SK-N-SH treated with all-trans-retinoic acid at 6 μM for 48 hours (cell line): Measurements from ENCODE around the gene OSBPL1A.

ENCODE experiments used
- ATAC-seq: fragments of 200-7000 bp; cut with Tn5 transposase; 3 replicates; pipeline ENCODE4 v1.9.1; 2020; ENCODE audit warnings: mild to moderate bottlenecking, moderate library complexity
- ARNTL ChIP-seq: fragments of 450-650 bp; formaldehyde crosslinking; IDR thresholded peaks from 2 replicates; pipeline ENCODE4 v1.5.0; 2020; ENCODE audit warnings: low read depth, mild to moderate bottlenecking, moderate library complexity, borderline replicate concordance
- BACH2 ChIP-seq: fragments of 250-450 bp; sonication (Bioruptor Pico); IDR thresholded peaks from 2 replicates; pipeline ENCODE4 v1.9.0; 2021; ENCODE audit warnings: mild to moderate bottlenecking, borderline replicate concordance
- CSDC2 ChIP-seq: fragments of 250-450 bp; sonication (Bioruptor Pico); IDR thresholded peaks from 2 replicates; pipeline ENCODE4 v1.5.0; 2020; ENCODE audit warnings: mild to moderate bottlenecking, moderate library complexity
- CSRNP3 ChIP-seq: fragments of 250-450 bp; sonication (Bioruptor Pico); IDR thresholded peaks from 2 replicates; pipeline ENCODE4 v1.5.1; 2021; ENCODE audit warnings: mild to moderate bottlenecking, moderate library complexity
- ESRRG ChIP-seq: fragments of 250-450 bp; sonication (Bioruptor Pico); IDR thresholded peaks from 2 replicates; pipeline ENCODE4 v1.6.1; 2021; ENCODE audit warnings: mild to moderate bottlenecking
- GLIS3 ChIP-seq: fragments of 250-450 bp; sonication (Bioruptor Pico); IDR thresholded peaks from 2 replicates; pipeline ENCODE4 v1.5.0; 2020; ENCODE audit warnings: mild to moderate bottlenecking, moderate library complexity
- ISL1 ChIP-seq: fragments of 250-450 bp; sonication (Bioruptor Pico); IDR thresholded peaks from 2 replicates; pipeline ENCODE4 v2.1.2; 2022; ENCODE audit warnings: mild to moderate bottlenecking, moderate library complexity
- OSR1 ChIP-seq: fragments of 250-450 bp; sonication (Bioruptor Pico); IDR thresholded peaks from 2 replicates; pipeline ENCODE4 v1.8.0; 2022; ENCODE audit warnings: moderate library complexity, mild to moderate bottlenecking, inconsistent platforms
- PPARA ChIP-seq: fragments of 250-450 bp; sonication (Bioruptor Pico); IDR thresholded peaks from 2 replicates; pipeline ENCODE4 v1.5.0; 2020; ENCODE audit warnings: mild to moderate bottlenecking, borderline replicate concordance
- RARB ChIP-seq: fragments of 250-450 bp; sonication (Bioruptor Pico); IDR thresholded peaks from 2 replicates; pipeline ENCODE4 v1.8.0; 2021; ENCODE audit warnings: mild to moderate bottlenecking, moderate library complexity
- TCF4 ChIP-seq: fragments of 250-450 bp; sonication (Bioruptor Pico); IDR thresholded peaks from 2 replicates; pipeline ENCODE4 v1.8.0; 2021; ENCODE audit warnings: mild to moderate bottlenecking, moderate library complexity, borderline replicate concordance
- TOX ChIP-seq: fragments of 250-450 bp; sonication (Bioruptor Pico); IDR thresholded peaks from 2 replicates; pipeline ENCODE4 v1.8.0; 2021; ENCODE audit warnings: mild to moderate bottlenecking, moderate library complexity, borderline replicate concordance
- ZC3H10 ChIP-seq: fragments of 250-450 bp; sonication (Bioruptor Pico); IDR thresholded peaks from 2 replicates; pipeline ENCODE4 v1.5.1; 2021; ENCODE audit warnings: mild to moderate bottlenecking, moderate library complexity
- ZFP3 ChIP-seq: fragments of 250-450 bp; sonication (Bioruptor Pico); IDR thresholded peaks from 2 replicates; pipeline ENCODE4 v1.5.0; 2020; ENCODE audit warnings: mild to moderate bottlenecking, moderate library complexity
- ZFP30 ChIP-seq: fragments of 450-650 bp; formaldehyde crosslinking; IDR thresholded peaks from 2 replicates; pipeline ENCODE4 v1.5.0; 2022; ENCODE audit warnings: mild to moderate bottlenecking, moderate library complexity
- ZNF565 ChIP-seq: fragments of 450-650 bp; formaldehyde crosslinking; conservative IDR thresholded peaks from 2 replicates; pipeline ENCODE4 v1.5.0; 2020; ENCODE audit warnings: low read depth, mild to moderate bottlenecking, moderate library complexity
- ZNF70 ChIP-seq: fragments of 450-650 bp; formaldehyde crosslinking; IDR thresholded peaks from 2 replicates; pipeline ENCODE4 v1.5.0; 2020; ENCODE audit warnings: mild to moderate bottlenecking, moderate library complexity
- TF ChIP-seq, protein P1 (sequence below): fragments of 250-450 bp; sonication (Bioruptor Pico); IDR thresholded peaks from 2 replicates; pipeline ENCODE4 v1.5.1; 2020; ENCODE audit warnings: low read depth, mild to moderate bottlenecking, moderate library complexity
- TF ChIP-seq, protein P2 (sequence below): fragments of 250-450 bp; sonication (Bioruptor Pico); IDR thresholded peaks from 2 replicates; pipeline ENCODE4 v1.8.0; 2021; ENCODE audit warnings: low read depth, mild to moderate bottlenecking, moderate library complexity, borderline replicate concordance
- TF ChIP-seq, protein P3 (sequence below): fragments of 250-450 bp; sonication (Bioruptor Pico); IDR thresholded peaks from 2 replicates; pipeline ENCODE4 v1.5.0; 2020; ENCODE audit warnings: mild to moderate bottlenecking, moderate library complexity

The OSBPL1A gene

DNA sequence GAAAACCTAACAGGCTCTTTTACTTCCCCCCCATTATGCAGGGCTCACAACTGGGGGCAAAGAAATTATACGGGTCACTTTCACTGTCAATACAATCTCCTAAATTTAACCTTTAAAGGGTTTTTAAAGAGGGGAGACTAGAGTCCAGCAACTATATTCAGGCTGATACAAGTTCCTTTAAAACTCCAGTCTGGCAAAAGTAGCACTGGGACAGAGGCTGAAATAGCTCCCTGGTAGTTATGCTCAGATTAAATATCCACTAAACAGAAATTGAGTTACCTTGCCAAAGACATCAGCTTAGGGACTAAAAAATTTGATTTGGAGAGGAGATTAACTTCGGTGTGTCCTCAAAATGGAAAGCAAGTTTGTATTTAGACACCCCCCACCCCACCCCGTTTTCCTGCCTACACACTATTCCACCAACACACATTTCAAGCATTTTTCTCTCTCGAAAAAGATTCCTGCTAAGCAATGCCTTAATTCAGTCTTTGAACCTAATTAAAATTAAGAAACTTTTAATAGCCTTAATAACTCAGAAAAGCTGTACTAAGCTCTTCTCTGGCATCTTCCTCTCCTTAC lies 127.2 kb downstream of the OSBPL1A start:
- 0 out of 3 replicates have a peak, but pooled peaks have one; percentile 10 for ATAC-seq
- TF ChIP-seq TCF4 (CRISPR knock-in tag) (no peak), GLIS3 (CRISPR knock-in tag) (no peak), OSR1 (CRISPR knock-in tag) (no peak), BACH2 (no peak), CSDC2 (no peak), TOX (CRISPR knock-in tag) (no peak), ZC3H10 (no peak), ZFP30 (CRISPR knock-in tag) (no peak), ESRRG (CRISPR knock-in tag) (no peak), PPARA (CRISPR knock-in tag) (no peak), ZNF565 (CRISPR knock-in tag) (no peak), RARB (CRISPR knock-in tag) (no peak), CSRNP3 (CRISPR knock-in tag) (no peak), ISL1 (CRISPR knock-in tag) (no peak)
- TF ChIP-seq, protein P1, sequence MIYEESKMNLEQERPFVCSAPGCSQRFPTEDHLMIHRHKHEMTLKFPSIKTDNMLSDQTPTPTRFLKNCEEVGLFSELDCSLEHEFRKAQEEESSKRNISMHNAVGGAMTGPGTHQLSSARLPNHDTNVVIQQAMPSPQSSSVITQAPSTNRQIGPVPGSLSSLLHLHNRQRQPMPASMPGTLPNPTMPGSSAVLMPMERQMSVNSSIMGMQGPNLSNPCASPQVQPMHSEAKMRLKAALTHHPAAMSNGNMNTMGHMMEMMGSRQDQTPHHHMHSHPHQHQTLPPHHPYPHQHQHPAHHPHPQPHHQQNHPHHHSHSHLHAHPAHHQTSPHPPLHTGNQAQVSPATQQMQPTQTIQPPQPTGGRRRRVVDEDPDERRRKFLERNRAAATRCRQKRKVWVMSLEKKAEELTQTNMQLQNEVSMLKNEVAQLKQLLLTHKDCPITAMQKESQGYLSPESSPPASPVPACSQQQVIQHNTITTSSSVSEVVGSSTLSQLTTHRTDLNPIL (CRISPR knock-in tag), result no peak
- TF ChIP-seq, protein P2, sequence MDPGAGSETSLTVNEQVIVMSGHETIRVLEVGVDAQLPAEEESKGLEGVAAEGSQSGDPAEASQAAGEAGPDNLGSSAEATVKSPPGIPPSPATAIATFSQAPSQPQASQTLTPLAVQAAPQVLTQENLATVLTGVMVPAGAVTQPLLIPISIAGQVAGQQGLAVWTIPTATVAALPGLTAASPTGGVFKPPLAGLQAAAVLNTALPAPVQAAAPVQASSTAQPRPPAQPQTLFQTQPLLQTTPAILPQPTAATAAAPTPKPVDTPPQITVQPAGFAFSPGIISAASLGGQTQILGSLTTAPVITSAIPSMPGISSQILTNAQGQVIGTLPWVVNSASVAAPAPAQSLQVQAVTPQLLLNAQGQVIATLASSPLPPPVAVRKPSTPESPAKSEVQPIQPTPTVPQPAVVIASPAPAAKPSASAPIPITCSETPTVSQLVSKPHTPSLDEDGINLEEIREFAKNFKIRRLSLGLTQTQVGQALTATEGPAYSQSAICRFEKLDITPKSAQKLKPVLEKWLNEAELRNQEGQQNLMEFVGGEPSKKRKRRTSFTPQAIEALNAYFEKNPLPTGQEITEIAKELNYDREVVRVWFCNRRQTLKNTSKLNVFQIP, result no peak
- TF ChIP-seq, protein P3, sequence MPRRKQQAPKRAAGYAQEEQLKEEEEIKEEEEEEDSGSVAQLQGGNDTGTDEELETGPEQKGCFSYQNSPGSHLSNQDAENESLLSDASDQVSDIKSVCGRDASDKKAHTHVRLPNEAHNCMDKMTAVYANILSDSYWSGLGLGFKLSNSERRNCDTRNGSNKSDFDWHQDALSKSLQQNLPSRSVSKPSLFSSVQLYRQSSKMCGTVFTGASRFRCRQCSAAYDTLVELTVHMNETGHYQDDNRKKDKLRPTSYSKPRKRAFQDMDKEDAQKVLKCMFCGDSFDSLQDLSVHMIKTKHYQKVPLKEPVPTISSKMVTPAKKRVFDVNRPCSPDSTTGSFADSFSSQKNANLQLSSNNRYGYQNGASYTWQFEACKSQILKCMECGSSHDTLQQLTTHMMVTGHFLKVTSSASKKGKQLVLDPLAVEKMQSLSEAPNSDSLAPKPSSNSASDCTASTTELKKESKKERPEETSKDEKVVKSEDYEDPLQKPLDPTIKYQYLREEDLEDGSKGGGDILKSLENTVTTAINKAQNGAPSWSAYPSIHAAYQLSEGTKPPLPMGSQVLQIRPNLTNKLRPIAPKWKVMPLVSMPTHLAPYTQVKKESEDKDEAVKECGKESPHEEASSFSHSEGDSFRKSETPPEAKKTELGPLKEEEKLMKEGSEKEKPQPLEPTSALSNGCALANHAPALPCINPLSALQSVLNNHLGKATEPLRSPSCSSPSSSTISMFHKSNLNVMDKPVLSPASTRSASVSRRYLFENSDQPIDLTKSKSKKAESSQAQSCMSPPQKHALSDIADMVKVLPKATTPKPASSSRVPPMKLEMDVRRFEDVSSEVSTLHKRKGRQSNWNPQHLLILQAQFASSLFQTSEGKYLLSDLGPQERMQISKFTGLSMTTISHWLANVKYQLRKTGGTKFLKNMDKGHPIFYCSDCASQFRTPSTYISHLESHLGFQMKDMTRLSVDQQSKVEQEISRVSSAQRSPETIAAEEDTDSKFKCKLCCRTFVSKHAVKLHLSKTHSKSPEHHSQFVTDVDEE (CRISPR knock-in tag), result no peak

DNA sequence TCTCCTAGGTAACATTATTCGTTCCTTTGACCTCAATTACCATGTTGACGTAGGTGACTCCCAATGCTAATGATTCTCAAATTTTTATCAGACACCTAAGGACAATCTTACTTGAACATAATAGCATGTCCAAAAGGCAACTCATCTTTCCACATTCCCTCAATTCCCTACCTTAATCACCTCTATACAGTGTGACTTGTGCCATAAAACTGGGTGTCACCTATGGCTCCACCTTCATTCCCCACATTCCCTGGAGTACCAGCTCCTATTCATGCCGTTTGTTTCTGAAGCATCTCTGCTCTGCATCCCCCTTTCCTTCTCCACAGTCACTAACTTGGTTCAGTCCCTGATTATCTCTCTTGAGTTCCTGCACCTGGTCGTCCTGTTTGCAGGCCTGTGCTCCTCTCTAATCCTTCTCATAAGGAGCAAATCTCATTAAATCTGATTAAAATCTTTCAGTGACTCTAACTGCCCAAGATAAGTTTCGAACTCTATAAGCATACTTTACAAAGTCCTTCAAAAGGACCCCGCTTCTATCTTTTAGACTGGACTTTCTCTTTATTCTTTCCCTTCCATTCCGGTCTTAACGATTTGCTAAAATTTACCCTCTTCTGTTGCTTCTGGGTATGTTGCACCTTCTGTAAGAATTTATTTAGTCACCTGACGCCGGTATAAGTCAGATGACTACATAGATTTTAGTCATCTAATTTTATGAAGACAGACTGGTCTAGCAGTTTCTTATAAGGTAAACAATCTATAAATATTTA lies 128.7 kb downstream of the OSBPL1A start:
- ATAC-seq, result no peak
- TF ChIP-seq, protein P1 (CRISPR knock-in tag), result no peak
- TF ChIP-seq CSDC2 (no peak), ZNF70 (CRISPR knock-in tag) (no peak), CSRNP3 (CRISPR knock-in tag) (no peak), BACH2 (no peak), ARNTL (no peak), ZC3H10 (no peak), ZFP3 (CRISPR knock-in tag) (no peak)
